Measurements from ENCODE around the gene ZDHHC22.

Gene ZDHHC22

DNA sequence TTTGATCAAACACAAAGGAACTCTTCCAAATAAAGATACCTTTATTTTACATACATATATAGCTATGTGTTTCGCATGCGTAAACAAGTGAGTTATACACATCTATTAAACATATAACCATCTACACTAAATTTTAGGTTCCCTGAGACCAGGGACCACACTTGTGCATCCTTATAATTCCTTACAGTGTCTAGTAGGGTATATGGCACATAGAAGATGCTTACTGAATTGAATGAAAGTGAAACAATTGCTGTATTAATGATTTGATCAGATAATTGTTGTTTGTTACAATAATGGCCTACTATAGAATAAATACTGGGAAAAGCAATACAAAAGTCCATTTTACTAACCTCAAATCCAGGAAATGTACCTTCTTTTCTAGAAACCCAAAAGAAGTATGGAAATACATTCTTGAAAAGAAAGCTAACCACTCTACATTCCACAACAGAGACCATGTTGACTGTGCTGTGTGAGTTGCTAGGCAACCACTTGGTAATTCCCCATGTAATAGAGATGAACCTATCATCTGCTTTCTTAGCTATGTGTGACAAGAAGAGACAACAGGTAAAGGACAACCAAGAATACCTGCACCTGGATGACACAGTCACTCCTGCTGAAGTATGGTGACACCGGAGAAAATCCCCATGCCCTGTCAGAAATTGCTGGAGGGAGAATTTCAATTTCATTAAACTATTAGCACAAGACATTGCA, 55.4 kb downstream of the ZDHHC22 start:
- Histone ChIP-seq H3K27me3 (ENCODE audit: control insufficient read depth, insufficient read depth, low read length) (peaks cover 36% of the 10 kb centered on the region), H3K9me3 (replicated peaks; ENCODE audit: low read length) (no peaks in the 10 kb centered on the region)

DNA sequence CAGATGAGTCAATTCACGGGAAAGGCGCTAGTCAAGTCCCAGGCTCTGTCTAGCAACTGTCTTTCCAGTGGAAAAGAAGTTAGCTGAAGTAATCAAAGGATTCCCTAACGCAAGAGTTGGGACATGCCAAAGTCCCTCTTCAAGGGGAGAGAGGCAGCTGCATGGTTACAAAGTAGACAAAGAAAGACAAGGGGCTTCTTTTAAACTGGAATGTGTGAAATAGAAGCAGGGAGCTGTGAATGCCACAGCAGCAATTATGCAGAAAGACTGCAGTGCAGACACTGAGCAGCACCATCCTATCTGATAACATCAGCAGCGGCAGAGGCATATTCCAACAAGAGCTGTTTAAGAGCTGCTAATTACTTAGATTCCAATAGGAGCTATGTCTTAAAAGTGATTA, 56.1 kb downstream of the ZDHHC22 start:
- Histone ChIP-seq H3K9me3 (replicated peaks; ENCODE audit: low read length) (no peaks in the 10 kb centered on the region), H3K4me1 (ENCODE audit: control insufficient read depth, insufficient read depth, low read length) (no peaks in the 10 kb centered on the region), H3K4me3 (ENCODE audit: low read length) (no peak overlapping the region), H3K27me3 (ENCODE audit: control insufficient read depth, insufficient read depth, low read length) (peaks cover 36% of the 10 kb centered on the region), H3K9ac (ENCODE audit: low read depth, low read length) (no peak overlapping the region), H3K36me3 (ENCODE audit: insufficient read depth, low read length) (no peaks in the 10 kb centered on the region), H3K4me2 (ENCODE audit: low read length) (no peak overlapping the region)

More for the DNA sequence above, 55.4 kb downstream of the ZDHHC22 start:
- Histone ChIP-seq H3K36me3 (ENCODE audit: insufficient read depth, low read length) (no peaks in the 10 kb centered on the region), H3K4me1 (ENCODE audit: control insufficient read depth, insufficient read depth, low read length) (no peaks in the 10 kb centered on the region), H3K4me3 (ENCODE audit: low read length) (no peak overlapping the region), H3K9ac (ENCODE audit: low read depth, low read length) (no peak overlapping the region), H3K4me2 (ENCODE audit: low read length) (no peak overlapping the region)

DNA sequence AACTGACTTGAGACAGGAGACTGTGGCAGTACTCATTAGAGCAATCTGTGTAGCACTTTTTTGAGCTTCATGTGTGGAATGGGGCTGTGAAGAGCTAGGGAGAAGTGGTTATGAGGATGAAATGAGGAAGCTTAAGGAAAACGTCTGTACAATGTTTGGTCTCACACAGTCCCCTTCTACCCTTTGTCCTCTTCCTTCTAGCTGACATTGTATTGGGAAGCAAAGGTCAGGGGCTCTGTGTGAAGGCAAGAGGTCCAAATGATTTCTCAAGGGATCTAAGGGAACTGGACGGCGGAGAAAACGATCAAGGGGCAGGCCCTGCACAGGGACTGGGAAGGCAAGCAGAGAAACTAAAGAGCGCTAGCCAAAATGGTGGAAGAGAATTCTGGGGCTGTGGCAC, 56.6 kb downstream of the ZDHHC22 start:
- no peak overlapping the region for H3K9ac ChIP-seq (ENCODE audit: low read depth, low read length)
- no peak overlapping the region for H3K4me3 ChIP-seq (ENCODE audit: low read length)
- H3K4me2 ChIP-seq (ENCODE audit: low read length) = no peak overlapping the region
- H3K4me1 ChIP-seq (ENCODE audit: control insufficient read depth, insufficient read depth, low read length) = no peaks in the 10 kb centered on the region
- H3K27me3 ChIP-seq (ENCODE audit: control insufficient read depth, insufficient read depth, low read length) = peaks cover 36% of the 10 kb centered on the region
- no peaks in the 10 kb centered on the region for H3K9me3 ChIP-seq (replicated peaks; ENCODE audit: low read length)
- H3K36me3 ChIP-seq (ENCODE audit: insufficient read depth, low read length) = no peaks in the 10 kb centered on the region

DNA sequence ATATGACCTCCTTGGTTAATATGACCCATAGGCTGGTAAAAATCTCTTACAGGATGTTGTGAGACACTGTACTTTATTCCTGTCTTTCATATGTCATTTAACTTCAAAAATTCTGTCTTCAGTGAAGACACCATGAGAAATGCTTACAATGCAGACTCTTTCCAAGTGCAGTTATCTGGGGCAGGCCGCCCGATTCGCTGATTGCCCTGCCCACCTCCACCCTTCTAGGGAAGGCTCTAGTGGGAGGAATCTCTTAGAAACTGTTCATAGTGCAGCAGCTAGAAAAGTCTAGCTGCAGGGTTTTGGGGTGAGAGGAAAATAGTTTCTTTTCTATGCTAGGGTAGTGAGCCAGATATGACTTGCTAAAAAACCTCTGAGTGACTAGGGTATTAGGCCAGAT, 58.5 kb downstream of the ZDHHC22 start:
- Histone ChIP-seq H3K4me1 (ENCODE audit: control insufficient read depth, insufficient read depth, low read length) (no peaks in the 10 kb centered on the region), H3K9me3 (replicated peaks; ENCODE audit: low read length) (no peaks in the 10 kb centered on the region), H3K27me3 (ENCODE audit: control insufficient read depth, insufficient read depth, low read length) (peaks cover 24% of the 10 kb centered on the region), H3K36me3 (ENCODE audit: insufficient read depth, low read length) (no peaks in the 10 kb centered on the region), H3K4me3 (ENCODE audit: low read length) (no peak overlapping the region), H3K9ac (ENCODE audit: low read depth, low read length) (no peak overlapping the region), H3K4me2 (ENCODE audit: low read length) (no peak overlapping the region)

DNA sequence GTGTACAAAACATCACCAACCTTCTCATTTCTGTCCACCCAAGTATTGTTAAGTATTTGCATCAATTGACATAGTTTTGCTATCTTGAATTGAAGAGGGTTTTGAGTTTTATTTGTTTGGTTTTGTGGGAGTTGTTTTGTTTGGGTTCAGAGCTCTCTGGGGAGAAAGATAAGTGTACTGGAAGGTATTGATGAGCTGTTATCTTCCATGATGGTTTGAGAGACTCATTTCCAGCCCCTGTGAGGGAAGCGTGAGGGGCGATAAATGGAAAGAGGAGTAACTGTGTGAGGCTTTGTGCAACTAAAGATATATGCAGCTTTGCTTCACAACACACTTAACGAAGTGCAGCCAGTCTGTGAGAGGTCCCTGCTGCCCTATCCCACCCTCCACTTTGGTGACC, 59.2 kb downstream of the ZDHHC22 start:
- no peaks in the 10 kb centered on the region for H3K4me1 ChIP-seq (ENCODE audit: control insufficient read depth, insufficient read depth, low read length)
- no peak overlapping the region for H3K4me3 ChIP-seq (ENCODE audit: low read length)
- no peaks in the 10 kb centered on the region for H3K36me3 ChIP-seq (ENCODE audit: insufficient read depth, low read length)

More for the DNA sequence above, 59.2 kb downstream of the ZDHHC22 start:
- Histone ChIP-seq H3K9me3 (replicated peaks; ENCODE audit: low read length) (no peaks in the 10 kb centered on the region), H3K9ac (ENCODE audit: low read depth, low read length) (no peak overlapping the region), H3K27me3 (ENCODE audit: control insufficient read depth, insufficient read depth, low read length) (peaks cover 24% of the 10 kb centered on the region), H3K4me2 (ENCODE audit: low read length) (no peak overlapping the region)

Measured in skeletal muscle satellite cell (primary cell).